GM04504 (cell line): ENCODE results near the gene PPFIA1.

Experiments used
- DNase-seq: peaks from one replicate; pipeline ENCODE4 v3.0.0-alpha.2; 2012; ENCODE audit warnings: low read depth

Gene PPFIA1

GRCh38 chr11:70297341-70297740 lies 26.9 kb downstream of the PPFIA1 start:
- no peak for DNase-seq

GRCh38 chr11:70298243-70298915 lies 27.9 kb downstream of the PPFIA1 start:
- DNase-seq, result no peak

GRCh38 chr11:70299636-70300035 lies 29.1 kb downstream of the PPFIA1 start:
- DNase-seq, result no peak

- no peak for DNase-seq
Observed at GRCh38 chr11:70301191-70301590, 30.7 kb downstream of the PPFIA1 start.

GRCh38 chr11:70301721-70302418 lies 31.4 kb downstream of the PPFIA1 start:
- no peak for DNase-seq

- DNase-seq, result no peak
Observed at GRCh38 chr11:70302419-70302752, 31.9 kb downstream of the PPFIA1 start.

GRCh38 chr11:70303070-70303469 lies 32.6 kb downstream of the PPFIA1 start:
- DNase-seq, result peak; percentile 94

- DNase-seq, result no peak
Observed at GRCh38 chr11:70304208-70304603, 33.7 kb downstream of the PPFIA1 start.

- DNase-seq, result no peak
Observed at GRCh38 chr11:70305501-70305900, 35.0 kb downstream of the PPFIA1 start.

GRCh38 chr11:70306586-70307033 lies 36.1 kb downstream of the PPFIA1 start:
- no peak for DNase-seq

- no peak for DNase-seq
Observed at GRCh38 chr11:70307176-70307575, 36.7 kb downstream of the PPFIA1 start.

GRCh38 chr11:70311616-70312015 lies 41.1 kb downstream of the PPFIA1 start:
- no peak for DNase-seq

- no peak for DNase-seq
Observed at GRCh38 chr11:70312401-70313357, 42.2 kb downstream of the PPFIA1 start.

GRCh38 chr11:70313945-70314344 lies 43.5 kb downstream of the PPFIA1 start:
- no peak for DNase-seq

- no peak for DNase-seq
Observed at GRCh38 chr11:70314730-70315129, 44.2 kb downstream of the PPFIA1 start.

GRCh38 chr11:70315716-70316115 lies 45.2 kb downstream of the PPFIA1 start:
- DNase-seq, result no peak

GRCh38 chr11:70317581-70318305 lies 47.3 kb downstream of the PPFIA1 start:
- no peak for DNase-seq

- no peak for DNase-seq
Observed at GRCh38 chr11:70319396-70320076, 49.0 kb downstream of the PPFIA1 start.

GRCh38 chr11:70322666-70323065 lies 52.2 kb downstream of the PPFIA1 start:
- DNase-seq, result no peak

- DNase-seq, result no peak
Observed at GRCh38 chr11:70323806-70324205, 53.3 kb downstream of the PPFIA1 start.

GRCh38 chr11:70324376-70325115 lies 54.1 kb downstream of the PPFIA1 start:
- DNase-seq, result no peak
